ENCODE measurements around the gene ZNF518A. TPM values are rescaled to one million over a fixed set of nuclear protein-coding genes. Genes with fewer than 3 reads are reported as not detected.

The ZNF518A gene
- total RNA-seq, 1 experiment from 2014 or later, result 26.1 TPM

DNA sequence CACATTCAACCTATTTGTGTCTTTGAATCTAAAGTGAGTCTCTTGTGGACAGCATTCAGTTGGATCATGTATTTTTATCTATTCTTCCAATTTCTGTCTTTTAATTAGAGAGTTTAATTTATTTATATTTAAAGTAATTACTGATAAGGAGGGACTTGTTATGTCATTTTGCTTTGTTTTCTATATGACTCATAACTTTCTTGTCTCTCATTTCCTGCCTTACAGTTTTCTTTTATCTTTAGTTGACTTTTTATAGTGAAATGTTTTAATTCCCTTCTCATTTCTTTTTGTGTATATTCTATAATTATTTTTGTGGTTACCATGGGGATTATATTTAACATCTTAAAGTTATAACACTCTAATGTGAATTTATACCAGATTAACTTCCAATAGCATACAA is 7.3 kb upstream of the ZNF518A start:
- no peaks in the 10 kb centered on the region for H3K36me3 ChIP-seq (ENCODE audit: control insufficient read depth, insufficient read depth, low read length)
- no peaks in the 10 kb centered on the region for H3K9me3 ChIP-seq (ENCODE audit: control insufficient read depth, insufficient read depth, low read depth, low read length)
- H3K4me1 ChIP-seq (ENCODE audit: control insufficient read depth, insufficient read depth, low read length), result peaks cover 6% of the 10 kb centered on the region; the same call in 1 of the 2 replicates
- no peak for ATAC-seq
- intact Hi-C loops (cut with micrococcal nuclease; ENCODE audit: unreplicated experiment), result no loop called here
- H3K4me3 ChIP-seq (ENCODE audit: low read depth in 2 of 2, low read length in 2 of 2), result no peak overlapping the region
- BruUV-seq (replicated peaks), result no TSS peak
- H3K27me3 ChIP-seq (ENCODE audit: control insufficient read depth, insufficient read depth, low read length), result peaks cover 5% of the 10 kb centered on the region; the same call in 1 of the 2 replicates
- no peak for TF ChIP-seq TCF7L2 (IDR thresholded peaks at IDR 0.05; ENCODE audit: low read depth, low read length)
- TF ChIP-seq SIN3A (IDR thresholded peaks at IDR 0.05; ENCODE audit: borderline replicate concordance, insufficient read depth, low read depth, low read length), result no peak
- no peak for TF ChIP-seq CTCF (IDR thresholded peaks at IDR 0.05)
- TF ChIP-seq, protein P1, sequence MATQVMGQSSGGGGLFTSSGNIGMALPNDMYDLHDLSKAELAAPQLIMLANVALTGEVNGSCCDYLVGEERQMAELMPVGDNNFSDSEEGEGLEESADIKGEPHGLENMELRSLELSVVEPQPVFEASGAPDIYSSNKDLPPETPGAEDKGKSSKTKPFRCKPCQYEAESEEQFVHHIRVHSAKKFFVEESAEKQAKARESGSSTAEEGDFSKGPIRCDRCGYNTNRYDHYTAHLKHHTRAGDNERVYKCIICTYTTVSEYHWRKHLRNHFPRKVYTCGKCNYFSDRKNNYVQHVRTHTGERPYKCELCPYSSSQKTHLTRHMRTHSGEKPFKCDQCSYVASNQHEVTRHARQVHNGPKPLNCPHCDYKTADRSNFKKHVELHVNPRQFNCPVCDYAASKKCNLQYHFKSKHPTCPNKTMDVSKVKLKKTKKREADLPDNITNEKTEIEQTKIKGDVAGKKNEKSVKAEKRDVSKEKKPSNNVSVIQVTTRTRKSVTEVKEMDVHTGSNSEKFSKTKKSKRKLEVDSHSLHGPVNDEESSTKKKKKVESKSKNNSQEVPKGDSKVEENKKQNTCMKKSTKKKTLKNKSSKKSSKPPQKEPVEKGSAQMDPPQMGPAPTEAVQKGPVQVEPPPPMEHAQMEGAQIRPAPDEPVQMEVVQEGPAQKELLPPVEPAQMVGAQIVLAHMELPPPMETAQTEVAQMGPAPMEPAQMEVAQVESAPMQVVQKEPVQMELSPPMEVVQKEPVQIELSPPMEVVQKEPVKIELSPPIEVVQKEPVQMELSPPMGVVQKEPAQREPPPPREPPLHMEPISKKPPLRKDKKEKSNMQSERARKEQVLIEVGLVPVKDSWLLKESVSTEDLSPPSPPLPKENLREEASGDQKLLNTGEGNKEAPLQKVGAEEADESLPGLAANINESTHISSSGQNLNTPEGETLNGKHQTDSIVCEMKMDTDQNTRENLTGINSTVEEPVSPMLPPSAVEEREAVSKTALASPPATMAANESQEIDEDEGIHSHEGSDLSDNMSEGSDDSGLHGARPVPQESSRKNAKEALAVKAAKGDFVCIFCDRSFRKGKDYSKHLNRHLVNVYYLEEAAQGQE (IDR thresholded peaks at IDR 0.05; ENCODE audit: insufficient read depth in 1 of 2, low read depth in 2 of 2, low read length in 1 of 2), result no peak
- no peak for TF ChIP-seq POLR2AphosphoS5 (IDR thresholded peaks at IDR 0.05; ENCODE audit: low read depth, low read length)
- ChIA-PET CTCF (no interaction called here), POLR2A (interaction anchor here (1.2 kb wide), 1 partner anchor 32 kb away, joined by 3 read pairs; no protein-coding TSS in a partner anchor)
- H3K27ac ChIP-seq (ENCODE audit: low read length), result no peak overlapping the region
- no peak for DNase-seq (ENCODE audit: low read depth, low spot score)
- in situ Hi-C loops (cut with HindIII; ENCODE audit: low pct_unique_long_range_greater_than_20kb, low sequenced_read_pairs), result no loop called here

GRCh38 chr10:96124230-96125141 is 5.6 kb upstream of the ZNF518A start:
- TF ChIP-seq, protein P1 (IDR thresholded peaks at IDR 0.05; ENCODE audit: insufficient read depth in 1 of 2, low read depth in 2 of 2, low read length in 1 of 2), result no peak
- TF ChIP-seq POLR2AphosphoS5 (IDR thresholded peaks at IDR 0.05; ENCODE audit: low read depth, low read length) (no peak), SIN3A (IDR thresholded peaks at IDR 0.05; ENCODE audit: borderline replicate concordance, insufficient read depth, low read depth, low read length) (no peak), CTCF (IDR thresholded peaks at IDR 0.05) (no peak), TCF7L2 (IDR thresholded peaks at IDR 0.05; ENCODE audit: low read depth, low read length) (no peak)
- peaks cover 8% of the 10 kb centered on the region for H3K27me3 ChIP-seq (ENCODE audit: control insufficient read depth, insufficient read depth, low read length)
- ATAC-seq (peak; percentile 68; the same call in 1 of the 2 replicates), DNase-seq (ENCODE audit: low read depth, low spot score) (peak; percentile 60)
- peak overlapping the region in 1 of 2 experiments; percentile 4; a peak in 1 of 4 replicates for H3K4me3 ChIP-seq (ENCODE audit: low read depth in 2 of 2, low read length in 2 of 2)
- intact Hi-C loops (cut with micrococcal nuclease; ENCODE audit: unreplicated experiment) (no loop called here), in situ Hi-C loops (cut with HindIII; ENCODE audit: low pct_unique_long_range_greater_than_20kb, low sequenced_read_pairs) (no loop called here)
- POLR2A ChIA-PET, result interaction anchor here (1.2 kb wide), 1 partner anchor 34 kb away, joined by 3 read pairs; no protein-coding TSS in a partner anchor
- H3K9me3 ChIP-seq (ENCODE audit: control insufficient read depth, insufficient read depth, low read depth, low read length), result peaks cover 10% of the 10 kb centered on the region; the same call in 1 of the 2 replicates
- no peaks in the 10 kb centered on the region for H3K36me3 ChIP-seq (ENCODE audit: control insufficient read depth, insufficient read depth, low read length)
- H3K4me1 ChIP-seq (ENCODE audit: control insufficient read depth, insufficient read depth, low read length), result peaks cover 12% of the 10 kb centered on the region
- peak overlapping the region; percentile 36; the same call in 1 of the 2 replicates for H3K27ac ChIP-seq (ENCODE audit: low read length)
- CTCF ChIA-PET, result no interaction called here
- no TSS peak for BruUV-seq (replicated peaks)
